IPS-NIHi11 (cell line): ENCODE results near the gene EIF1.
"Not testable (repeated sequence)": the region's sequence is repeated elsewhere in the genome, so short reads cannot be mapped to it uniquely, and the experiment has no call there.

Experiments
- DNase-seq: peaks from one replicate; pipeline ENCODE4 v3.0.0; 2012; ENCODE audit warnings: mixed read lengths, low spot score

The EIF1 gene

DNA sequence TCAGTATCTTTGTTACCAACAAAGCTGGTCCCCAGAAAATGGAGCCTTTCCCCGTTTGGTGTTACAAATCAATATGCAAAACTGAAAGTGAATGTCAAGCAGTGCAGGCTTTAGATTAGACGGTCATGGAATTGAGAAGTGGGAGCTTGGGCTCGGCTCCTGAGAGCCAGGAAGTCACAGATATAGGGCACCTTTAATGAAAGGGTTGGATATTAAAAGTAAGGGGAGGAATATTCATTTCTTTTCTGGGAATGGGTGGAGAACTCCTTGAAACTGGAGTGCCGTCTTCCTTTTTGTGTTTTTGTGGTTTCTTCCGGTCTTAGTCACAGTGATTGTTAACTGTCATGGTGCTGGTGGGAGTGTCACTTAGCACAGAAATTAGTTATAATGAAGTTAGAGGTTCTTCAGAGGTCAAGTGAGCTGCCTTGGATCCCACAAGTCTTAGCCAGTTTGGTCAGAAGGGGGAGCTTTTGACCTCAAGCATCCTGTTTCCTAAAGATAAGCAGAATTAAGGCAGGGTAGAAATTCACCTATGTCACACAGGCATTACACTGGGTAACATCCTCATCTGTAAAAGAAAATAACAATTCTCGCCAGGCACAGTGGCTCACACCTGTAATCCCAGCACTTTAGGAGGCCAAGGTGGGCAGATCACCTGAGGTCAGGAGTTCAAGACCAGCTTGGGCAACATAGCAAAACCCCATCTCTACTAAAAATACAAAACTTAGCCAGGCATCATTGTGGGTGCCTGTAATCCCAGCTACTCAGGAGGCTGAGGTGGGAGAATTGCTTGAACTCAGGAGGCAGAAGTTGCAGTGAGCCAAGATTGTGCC, 9.6 kb upstream of the EIF1 start:
- no peak for DNase-seq

DNA sequence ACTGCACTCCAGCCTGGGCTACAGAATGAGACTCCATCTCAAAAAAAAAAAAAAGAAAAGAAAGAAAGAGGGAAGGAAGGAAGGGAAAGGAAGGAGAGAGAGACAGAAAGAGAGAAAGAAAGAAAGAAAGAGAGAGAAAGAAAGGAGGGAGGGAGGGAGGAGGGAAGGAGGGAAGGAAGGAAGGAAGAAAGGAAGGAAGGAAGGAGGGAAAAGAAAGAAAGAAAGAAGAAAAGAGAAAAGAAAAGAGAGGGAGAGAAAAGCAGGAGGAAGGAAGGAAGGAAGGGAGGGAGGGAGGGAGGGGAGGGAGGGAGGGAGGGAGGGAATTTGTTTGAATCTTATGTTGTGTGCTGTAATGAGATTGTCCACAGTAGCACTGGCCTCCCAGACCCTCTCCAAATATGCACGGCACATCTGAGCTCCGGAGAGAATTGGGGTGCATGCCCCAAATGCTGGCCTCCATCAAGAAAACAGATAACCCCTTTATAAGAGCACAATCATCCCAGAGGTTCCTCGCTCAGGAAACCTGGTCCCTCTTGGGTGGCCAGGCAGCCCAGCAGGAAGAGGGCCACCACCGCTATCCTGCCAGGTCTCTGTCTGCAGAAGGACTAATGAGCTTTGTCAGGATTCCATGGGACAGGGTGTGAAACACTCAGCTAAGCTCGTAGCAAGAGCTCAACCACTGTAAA, 8.8 kb upstream of the EIF1 start:
- DNase-seq: no peak

GRCh38 chr17:41680426-41681040, 8.2 kb upstream of the EIF1 start:
- no peak for DNase-seq

DNA sequence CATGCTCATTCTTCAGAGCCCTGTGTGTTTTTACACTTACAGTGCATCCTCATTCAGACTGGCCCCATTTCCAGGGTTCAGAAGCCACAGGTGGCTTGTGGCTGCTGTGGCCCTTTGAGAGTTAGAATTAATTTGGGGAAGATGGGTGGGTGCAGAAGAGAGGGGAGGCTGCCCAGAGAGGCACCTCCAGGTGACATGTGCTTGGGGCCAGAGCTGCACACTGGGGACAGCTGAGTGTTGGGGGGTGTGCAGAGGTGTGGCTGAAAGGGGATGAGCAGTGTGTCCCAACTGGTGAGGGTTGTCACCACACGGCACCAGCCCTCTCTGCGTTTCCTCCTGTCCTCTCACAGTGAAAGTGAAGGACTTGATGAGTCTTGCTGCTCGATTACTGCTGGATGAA, 6.9 kb upstream of the EIF1 start:
- DNase-seq: no peak

DNA sequence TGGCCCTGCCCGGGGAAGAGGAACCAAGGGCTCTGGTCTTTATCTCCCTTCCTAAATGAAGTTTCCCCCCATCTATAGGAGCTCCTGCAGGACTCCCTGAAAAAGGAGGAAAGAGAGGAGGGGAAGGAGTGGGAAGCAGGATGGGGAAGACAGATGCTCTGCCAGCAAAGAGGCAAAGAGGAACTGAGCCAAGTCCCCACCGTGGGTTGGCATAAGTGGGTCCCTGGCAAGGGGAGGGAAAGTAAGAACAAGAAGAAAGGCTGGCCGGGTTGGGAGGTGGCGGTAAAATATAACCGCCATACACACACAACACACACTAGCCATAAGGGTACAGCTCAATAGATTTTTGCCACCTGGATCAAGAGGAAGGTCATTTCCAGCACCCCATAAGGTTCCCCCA, 6.1 kb upstream of the EIF1 start:
- no peak for DNase-seq

DNA sequence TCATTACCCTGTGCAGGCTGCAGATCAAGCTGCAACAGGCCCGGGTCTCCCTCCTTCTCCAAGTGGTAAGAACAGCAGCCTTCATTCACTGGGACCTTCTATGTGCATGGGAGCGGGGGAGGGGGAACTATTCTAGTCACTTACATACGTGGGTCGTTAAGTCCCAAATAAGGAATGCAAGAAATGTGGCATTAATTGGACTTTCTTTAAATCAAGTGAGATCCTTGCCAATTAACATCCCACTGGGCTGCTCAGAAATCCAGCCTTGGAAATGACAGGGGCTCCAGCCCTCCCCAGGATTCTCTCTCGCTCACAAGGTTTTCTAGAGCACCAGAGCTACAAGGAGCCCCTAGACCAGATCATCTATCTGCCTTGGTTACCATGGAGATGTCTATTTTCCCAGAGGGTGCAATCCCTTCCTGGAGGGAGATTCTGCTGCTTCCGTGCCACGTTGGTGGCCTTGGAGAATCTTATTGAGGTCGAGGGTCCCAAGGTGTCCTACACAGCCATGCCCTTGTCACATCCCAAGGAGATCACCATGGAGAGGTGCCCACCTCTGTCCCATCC, 5.2 kb upstream of the EIF1 start:
- no peak for DNase-seq

- DNase-seq: no peak
Observed at GRCh38 chr17:41684035-41684434, 4.7 kb upstream of the EIF1 start.

- not testable (repeated sequence) for DNase-seq
Observed at GRCh38 chr17:41685753-41686152, 2.9 kb upstream of the EIF1 start.

GRCh38 chr17:41686281-41686680, 2.4 kb upstream of the EIF1 start:
- no peak for DNase-seq

- no peak for DNase-seq
Observed at GRCh38 chr17:41687828-41688640, 651 bp upstream of the EIF1 start.

- no peak for DNase-seq
Observed at GRCh38 chr17:41689497-41690299, 1.0 kb downstream of the EIF1 start.

- no peak for DNase-seq
Observed at GRCh38 chr17:41690497-41690896, 1.8 kb downstream of the EIF1 start.

DNA sequence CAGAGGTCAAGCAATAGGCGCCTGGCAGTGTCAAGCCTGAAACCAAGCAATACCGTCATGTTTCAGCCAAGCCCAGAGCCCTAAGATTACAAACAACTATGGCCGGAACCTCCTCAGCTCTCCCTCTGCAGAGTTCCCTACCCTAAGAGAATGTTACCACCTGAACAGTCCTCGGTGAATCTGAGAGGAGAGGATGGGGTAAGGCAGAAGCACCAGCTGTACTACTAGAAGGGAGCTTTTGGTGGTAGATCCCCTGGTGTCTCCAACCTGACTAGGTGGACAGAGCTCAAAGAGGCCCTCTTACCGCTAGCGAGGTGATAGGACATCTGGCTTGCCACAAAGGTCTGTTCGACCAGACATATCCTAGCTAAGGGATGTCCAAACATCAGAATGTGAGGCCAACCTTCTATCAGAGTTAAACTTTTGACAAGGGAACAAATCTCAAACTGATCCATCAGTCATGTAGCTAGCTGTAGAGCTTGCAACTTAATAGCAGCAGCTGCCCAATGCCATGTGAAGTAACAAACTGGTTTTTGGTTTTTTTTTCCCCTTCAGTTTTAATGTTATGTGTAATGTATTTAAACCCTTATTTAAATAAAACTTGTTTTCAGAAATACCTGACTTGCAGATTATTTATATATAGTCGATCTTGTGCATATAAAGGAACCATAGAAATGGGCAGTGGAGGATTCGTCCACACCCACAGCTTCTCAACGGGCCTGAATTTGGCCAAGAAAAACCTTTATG, 2.5 kb downstream of the EIF1 start:
- no peak for DNase-seq

GRCh38 chr17:41692722-41693521, 4.2 kb downstream of the EIF1 start:
- no peak for DNase-seq

DNA sequence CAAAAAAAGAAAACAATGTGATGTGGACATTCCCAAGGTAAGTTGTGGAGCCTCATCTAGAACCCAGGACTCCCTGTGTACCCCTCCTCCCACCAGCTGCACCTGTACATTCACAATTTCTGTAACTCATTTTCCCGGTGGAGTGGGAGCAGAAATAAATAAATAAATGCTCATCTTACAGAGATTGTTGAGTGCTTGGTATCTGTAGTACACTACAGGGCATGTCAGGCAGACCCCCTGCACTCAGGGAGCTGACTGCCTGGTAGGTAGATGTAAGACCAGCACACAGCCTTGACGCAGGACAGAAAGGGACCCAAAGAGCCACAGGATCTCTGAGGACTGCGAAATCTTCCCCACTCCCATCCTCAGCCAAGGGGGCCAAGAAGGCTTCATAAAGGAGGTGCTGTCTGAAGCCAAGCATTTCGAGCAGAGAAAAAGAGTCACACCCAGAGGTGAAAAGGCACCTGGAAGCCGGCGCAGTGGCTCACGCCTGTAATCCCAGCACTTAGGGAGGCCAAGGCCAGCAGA, 6.5 kb downstream of the EIF1 start:
- no peak for DNase-seq

- peak; percentile 77 for DNase-seq
Observed at GRCh38 chr17:41695954-41696757, 7.5 kb downstream of the EIF1 start.

GRCh38 chr17:41697122-41697962, 8.7 kb downstream of the EIF1 start:
- no peak for DNase-seq
